Measurements from ENCODE around the gene NEU3. TPM values are rescaled to one million over a fixed set of nuclear protein-coding genes. Genes with fewer than 3 reads are reported as not detected.
A peak's percentile ranks its signal among the peaks of the same experiment; 100 is the strongest.

NEU3 gene
- total and polyA plus RNA-seq, 2 of the 4 experiments (the other 2 are of a cell fraction) = 5.5 to 10.6 TPM

GRCh38 chr11:75066061-75066460 lies 77.3 kb downstream of the NEU3 start:
- in situ Hi-C loops (cut with MboI; ENCODE audit: low sequenced_read_pairs) = no loop called here
- Histone ChIP-seq H3K27ac (ENCODE audit: insufficient read depth, low read length) (no peak overlapping the region), H3K4me3 (ENCODE audit: insufficient read depth, low read depth, low read length) (no peak overlapping the region), H3K18ac (ENCODE audit: low read depth, low read length) (no peak overlapping the region), H3K27me3 (ENCODE audit: control insufficient read depth, insufficient read depth, low read length) (peaks cover 25% of the 10 kb centered on the region), H3K9ac (ENCODE audit: low read depth, low read length) (no peak overlapping the region), H3K56ac (ENCODE audit: extremely low read depth, insufficient read depth, low read length) (no peak overlapping the region), H4K8ac (ENCODE audit: low read depth in 2 of 2, low read length in 2 of 2) (no peak overlapping the region), H4K5ac (ENCODE audit: low read depth, low read length) (no peak overlapping the region), H3K4me2 (ENCODE audit: low read depth, low read length) (no peak overlapping the region), H4K91ac (ENCODE audit: insufficient read depth, low read depth, low read length) (no peak overlapping the region), H3K4me1 (ENCODE audit: control insufficient read depth, insufficient read depth, low read length) (no peaks in the 10 kb centered on the region), H2AK5ac (ENCODE audit: low read depth, low read length) (no peak overlapping the region), H3K23ac (ENCODE audit: low read depth, low read length) (no peak overlapping the region), H2BK15ac (ENCODE audit: low read depth, low read length) (no peak overlapping the region), H3K36me3 (ENCODE audit: control insufficient read depth, insufficient read depth, low read length) (no peaks in the 10 kb centered on the region), H2AFZ (replicated peaks; ENCODE audit: low read length, poor library complexity) (no peak overlapping the region), H3K14ac (replicated peaks; ENCODE audit: low read depth, low read length) (no peak overlapping the region), H2AK9ac (replicated peaks; ENCODE audit: low read depth, low read length, poor library complexity) (no peak overlapping the region), H2BK120ac (ENCODE audit: low read depth, low read length) (no peak overlapping the region), H3K4ac (ENCODE audit: low read depth, low read length) (no peak overlapping the region), H2BK5ac (ENCODE audit: low read depth, low read length, poor library complexity, severe bottlenecking) (no peak overlapping the region), H4K20me1 (ENCODE audit: insufficient read depth, low read length) (no peaks in the 10 kb centered on the region), H2BK20ac (ENCODE audit: low read depth, low read length) (no peak overlapping the region), H3K9me1 (ENCODE audit: insufficient read depth, low read length) (no peaks in the 10 kb centered on the region), H3K9me3 (ENCODE audit: control insufficient read depth, insufficient read depth, low read length) (no peaks in the 10 kb centered on the region), H3K79me1 (ENCODE audit: low read depth in 1 of 2, low read length in 2 of 2) (no peaks in the 10 kb centered on the region)
- intact Hi-C loops (cut with micrococcal nuclease) = no loop called here
- ATAC-seq (ENCODE audit: low read depth) (no peak), DNase-seq (peak; percentile 38)
- POLR2A ChIA-PET (ENCODE audit: unreplicated experiment) = no interaction called here
- dilution Hi-C loops (cut with HindIII; ENCODE audit: low sequenced_read_pairs, unreplicated experiment) = no loop called here
- WGBS, 2 experiments (ENCODE audit: extremely low coverage in 2 of 2, insufficient read length in 1 of 2) = no CpG with 5 or more reads among the region's 7 CpGs
- BruUV-seq (replicated peaks) = no TSS peak
- CTCF ChIA-PET = no interaction called here
- TF ChIP-seq MAFK (IDR thresholded peaks at IDR 0.05; ENCODE audit: low read depth, low read length) = no peak
- no peak for TF ChIP-seq RFX5 (IDR thresholded peaks at IDR 0.05; ENCODE audit: low read depth, low read length)
- TF ChIP-seq POLR2A (IDR thresholded peaks at IDR 0.05; ENCODE audit: low read depth, low read length) = no peak
- TF ChIP-seq FOS (IDR thresholded peaks at IDR 0.05; ENCODE audit: low read depth, low read length) = no peak
- no peak for TF ChIP-seq BHLHE40 (IDR thresholded peaks at IDR 0.05; ENCODE audit: low read depth, low read length)
- TF ChIP-seq CEBPB (IDR thresholded peaks at IDR 0.05; ENCODE audit: low read depth, low read length) = no peak
- TF ChIP-seq NFE2L2 (IDR thresholded peaks at IDR 0.05; ENCODE audit: low read depth, low read length) = no peak
- TF ChIP-seq RCOR1 (IDR thresholded peaks at IDR 0.05; ENCODE audit: insufficient replicate concordance, low read length) = no peak
- TF ChIP-seq CHD1 (IDR thresholded peaks at IDR 0.05; ENCODE audit: low read depth, low read length) = no peak
- TF ChIP-seq SMC3 (IDR thresholded peaks at IDR 0.05; ENCODE audit: low read depth, low read length) = no peak
- no peak for TF ChIP-seq USF2 (IDR thresholded peaks at IDR 0.05; ENCODE audit: low read depth, low read length)
- TF ChIP-seq MAZ (IDR thresholded peaks at IDR 0.05; ENCODE audit: borderline replicate concordance, low read depth, low read length) = no peak
- TF ChIP-seq, protein P1, sequence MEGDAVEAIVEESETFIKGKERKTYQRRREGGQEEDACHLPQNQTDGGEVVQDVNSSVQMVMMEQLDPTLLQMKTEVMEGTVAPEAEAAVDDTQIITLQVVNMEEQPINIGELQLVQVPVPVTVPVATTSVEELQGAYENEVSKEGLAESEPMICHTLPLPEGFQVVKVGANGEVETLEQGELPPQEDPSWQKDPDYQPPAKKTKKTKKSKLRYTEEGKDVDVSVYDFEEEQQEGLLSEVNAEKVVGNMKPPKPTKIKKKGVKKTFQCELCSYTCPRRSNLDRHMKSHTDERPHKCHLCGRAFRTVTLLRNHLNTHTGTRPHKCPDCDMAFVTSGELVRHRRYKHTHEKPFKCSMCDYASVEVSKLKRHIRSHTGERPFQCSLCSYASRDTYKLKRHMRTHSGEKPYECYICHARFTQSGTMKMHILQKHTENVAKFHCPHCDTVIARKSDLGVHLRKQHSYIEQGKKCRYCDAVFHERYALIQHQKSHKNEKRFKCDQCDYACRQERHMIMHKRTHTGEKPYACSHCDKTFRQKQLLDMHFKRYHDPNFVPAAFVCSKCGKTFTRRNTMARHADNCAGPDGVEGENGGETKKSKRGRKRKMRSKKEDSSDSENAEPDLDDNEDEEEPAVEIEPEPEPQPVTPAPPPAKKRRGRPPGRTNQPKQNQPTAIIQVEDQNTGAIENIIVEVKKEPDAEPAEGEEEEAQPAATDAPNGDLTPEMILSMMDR (conservative IDR thresholded peaks at IDR 0.05; ENCODE audit: low read depth, low read length) = no peak
- no peak for TF ChIP-seq MXI1 (IDR thresholded peaks at IDR 0.05; ENCODE audit: borderline replicate concordance, low read depth, low read length)
- TF ChIP-seq, protein P2, sequence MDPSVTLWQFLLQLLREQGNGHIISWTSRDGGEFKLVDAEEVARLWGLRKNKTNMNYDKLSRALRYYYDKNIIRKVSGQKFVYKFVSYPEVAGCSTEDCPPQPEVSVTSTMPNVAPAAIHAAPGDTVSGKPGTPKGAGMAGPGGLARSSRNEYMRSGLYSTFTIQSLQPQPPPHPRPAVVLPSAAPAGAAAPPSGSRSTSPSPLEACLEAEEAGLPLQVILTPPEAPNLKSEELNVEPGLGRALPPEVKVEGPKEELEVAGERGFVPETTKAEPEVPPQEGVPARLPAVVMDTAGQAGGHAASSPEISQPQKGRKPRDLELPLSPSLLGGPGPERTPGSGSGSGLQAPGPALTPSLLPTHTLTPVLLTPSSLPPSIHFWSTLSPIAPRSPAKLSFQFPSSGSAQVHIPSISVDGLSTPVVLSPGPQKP (IDR thresholded peaks at IDR 0.05; ENCODE audit: borderline replicate concordance, low read depth, low read length) = no peak
- no peak for TF ChIP-seq RAD21 (IDR thresholded peaks at IDR 0.05; ENCODE audit: low read length)
